CD1c-positive myeloid dendritic cell (primary cell): ENCODE results near the gene ZDHHC20.

Experiments used
- DNase-seq: peaks from one replicate; pipeline ENCODE4 v3.0.0-alpha.2; 2016; ENCODE audit errors: extremely low spot score

Gene ZDHHC20

GRCh38 chr13:21361123-21361522 lies 98.0 kb downstream of the ZDHHC20 start:
- no peak for DNase-seq

- no peak for DNase-seq
Observed at GRCh38 chr13:21360463-21360862, 98.6 kb downstream of the ZDHHC20 start.

GRCh38 chr13:21359855-21360254 lies 99.2 kb downstream of the ZDHHC20 start:
- DNase-seq: no peak

GRCh38 chr13:21355304-21355703 lies 103.8 kb downstream of the ZDHHC20 start:
- no peak for DNase-seq

GRCh38 chr13:21354721-21355120 lies 104.4 kb downstream of the ZDHHC20 start:
- DNase-seq: no peak

- DNase-seq: no peak
Observed at GRCh38 chr13:21348488-21349120, 110.5 kb downstream of the ZDHHC20 start.

GRCh38 chr13:21347753-21348318 lies 111.3 kb downstream of the ZDHHC20 start:
- no peak for DNase-seq

GRCh38 chr13:21344662-21345176 lies 114.4 kb downstream of the ZDHHC20 start:
- no peak for DNase-seq

GRCh38 chr13:21343659-21344058 lies 115.4 kb downstream of the ZDHHC20 start:
- no peak for DNase-seq

- no peak for DNase-seq
Observed at GRCh38 chr13:21342699-21343442, 116.2 kb downstream of the ZDHHC20 start.

- no peak for DNase-seq
Observed at GRCh38 chr13:21341637-21342422, 117.3 kb downstream of the ZDHHC20 start.

- no peak for DNase-seq
Observed at GRCh38 chr13:21338639-21339278, 120.3 kb downstream of the ZDHHC20 start.

GRCh38 chr13:21338156-21338555 lies 120.9 kb downstream of the ZDHHC20 start:
- DNase-seq: no peak

GRCh38 chr13:21336609-21337349 lies 122.3 kb downstream of the ZDHHC20 start:
- DNase-seq: no peak

- DNase-seq: no peak
Observed at GRCh38 chr13:21333186-21333585, 125.9 kb downstream of the ZDHHC20 start.

GRCh38 chr13:21330126-21330861 lies 128.8 kb downstream of the ZDHHC20 start:
- no peak for DNase-seq

- no peak for DNase-seq
Observed at GRCh38 chr13:21328836-21329477, 130.1 kb downstream of the ZDHHC20 start.

GRCh38 chr13:21328201-21328600 lies 130.9 kb downstream of the ZDHHC20 start:
- DNase-seq: no peak

- no peak for DNase-seq
Observed at GRCh38 chr13:21326155-21327031, 132.7 kb downstream of the ZDHHC20 start.
